ENCODE measurements around the gene GDF15.

DNA sequence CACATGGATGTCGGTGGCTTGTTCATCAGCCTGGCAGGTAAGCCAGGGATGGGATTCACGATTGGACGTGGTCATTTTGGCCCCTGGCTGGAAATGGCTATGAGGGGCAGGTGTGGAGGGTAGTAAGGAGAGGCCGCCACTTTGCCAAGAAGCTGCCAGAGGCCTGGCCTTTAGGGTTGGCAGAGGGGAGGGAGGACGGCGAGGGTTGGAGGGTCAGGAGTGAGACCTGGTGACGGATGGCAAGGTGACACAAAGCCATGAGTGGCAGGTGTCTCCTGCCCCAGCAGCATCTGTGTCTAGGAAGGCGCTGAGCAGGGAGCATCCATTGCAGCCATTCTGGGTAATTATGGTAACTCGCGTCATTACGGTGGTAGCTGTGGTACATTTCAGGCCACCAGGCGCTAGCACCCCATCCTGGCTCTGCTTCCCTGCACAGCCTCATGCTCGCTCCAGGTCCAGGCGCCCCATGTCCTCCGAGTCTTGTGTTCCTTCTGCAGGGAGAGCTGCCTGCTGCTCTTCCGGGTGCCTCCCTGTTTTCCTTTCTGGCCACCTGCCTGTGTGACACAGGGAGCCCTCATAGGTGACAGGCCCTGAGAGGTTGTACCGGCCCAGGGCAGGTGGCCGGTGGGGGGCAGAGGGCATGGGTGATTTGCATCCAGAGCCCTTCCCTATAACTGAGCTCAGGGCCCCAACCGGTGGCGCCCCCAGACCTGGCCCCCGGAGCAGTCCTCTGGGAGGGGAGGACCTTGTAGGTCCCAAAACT, 37.5 kb downstream of the GDF15 start:
- TF ChIP-seq, protein P1, sequence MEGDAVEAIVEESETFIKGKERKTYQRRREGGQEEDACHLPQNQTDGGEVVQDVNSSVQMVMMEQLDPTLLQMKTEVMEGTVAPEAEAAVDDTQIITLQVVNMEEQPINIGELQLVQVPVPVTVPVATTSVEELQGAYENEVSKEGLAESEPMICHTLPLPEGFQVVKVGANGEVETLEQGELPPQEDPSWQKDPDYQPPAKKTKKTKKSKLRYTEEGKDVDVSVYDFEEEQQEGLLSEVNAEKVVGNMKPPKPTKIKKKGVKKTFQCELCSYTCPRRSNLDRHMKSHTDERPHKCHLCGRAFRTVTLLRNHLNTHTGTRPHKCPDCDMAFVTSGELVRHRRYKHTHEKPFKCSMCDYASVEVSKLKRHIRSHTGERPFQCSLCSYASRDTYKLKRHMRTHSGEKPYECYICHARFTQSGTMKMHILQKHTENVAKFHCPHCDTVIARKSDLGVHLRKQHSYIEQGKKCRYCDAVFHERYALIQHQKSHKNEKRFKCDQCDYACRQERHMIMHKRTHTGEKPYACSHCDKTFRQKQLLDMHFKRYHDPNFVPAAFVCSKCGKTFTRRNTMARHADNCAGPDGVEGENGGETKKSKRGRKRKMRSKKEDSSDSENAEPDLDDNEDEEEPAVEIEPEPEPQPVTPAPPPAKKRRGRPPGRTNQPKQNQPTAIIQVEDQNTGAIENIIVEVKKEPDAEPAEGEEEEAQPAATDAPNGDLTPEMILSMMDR (IDR thresholded peaks at IDR 0.05; ENCODE audit: poor library complexity, severe bottlenecking): no peak
- TF ChIP-seq MXI1 (conservative IDR thresholded peaks at IDR 0.05; ENCODE audit: poor library complexity, severe bottlenecking) (no peak), EZH2 (IDR thresholded peaks at IDR 0.05; ENCODE audit: borderline replicate concordance, insufficient read depth, low read length, poor library complexity, severe bottlenecking) (no peak), POLR2AphosphoS5 (IDR thresholded peaks at IDR 0.05) (no peak)
- TF ChIP-seq, protein P2, sequence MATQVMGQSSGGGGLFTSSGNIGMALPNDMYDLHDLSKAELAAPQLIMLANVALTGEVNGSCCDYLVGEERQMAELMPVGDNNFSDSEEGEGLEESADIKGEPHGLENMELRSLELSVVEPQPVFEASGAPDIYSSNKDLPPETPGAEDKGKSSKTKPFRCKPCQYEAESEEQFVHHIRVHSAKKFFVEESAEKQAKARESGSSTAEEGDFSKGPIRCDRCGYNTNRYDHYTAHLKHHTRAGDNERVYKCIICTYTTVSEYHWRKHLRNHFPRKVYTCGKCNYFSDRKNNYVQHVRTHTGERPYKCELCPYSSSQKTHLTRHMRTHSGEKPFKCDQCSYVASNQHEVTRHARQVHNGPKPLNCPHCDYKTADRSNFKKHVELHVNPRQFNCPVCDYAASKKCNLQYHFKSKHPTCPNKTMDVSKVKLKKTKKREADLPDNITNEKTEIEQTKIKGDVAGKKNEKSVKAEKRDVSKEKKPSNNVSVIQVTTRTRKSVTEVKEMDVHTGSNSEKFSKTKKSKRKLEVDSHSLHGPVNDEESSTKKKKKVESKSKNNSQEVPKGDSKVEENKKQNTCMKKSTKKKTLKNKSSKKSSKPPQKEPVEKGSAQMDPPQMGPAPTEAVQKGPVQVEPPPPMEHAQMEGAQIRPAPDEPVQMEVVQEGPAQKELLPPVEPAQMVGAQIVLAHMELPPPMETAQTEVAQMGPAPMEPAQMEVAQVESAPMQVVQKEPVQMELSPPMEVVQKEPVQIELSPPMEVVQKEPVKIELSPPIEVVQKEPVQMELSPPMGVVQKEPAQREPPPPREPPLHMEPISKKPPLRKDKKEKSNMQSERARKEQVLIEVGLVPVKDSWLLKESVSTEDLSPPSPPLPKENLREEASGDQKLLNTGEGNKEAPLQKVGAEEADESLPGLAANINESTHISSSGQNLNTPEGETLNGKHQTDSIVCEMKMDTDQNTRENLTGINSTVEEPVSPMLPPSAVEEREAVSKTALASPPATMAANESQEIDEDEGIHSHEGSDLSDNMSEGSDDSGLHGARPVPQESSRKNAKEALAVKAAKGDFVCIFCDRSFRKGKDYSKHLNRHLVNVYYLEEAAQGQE (IDR thresholded peaks at IDR 0.05; ENCODE audit: borderline replicate concordance): no peak
